AG09319 (cell line): ENCODE results near the gene EPB41L4B.

ENCODE experiments used
- DNase-seq: peaks from one replicate; pipeline ENCODE4 v3.0.0-alpha.2; 2010; ENCODE audit warnings: low read depth; ENCODE audit errors: extremely low read depth
- CTCF ChIP-seq: IDR thresholded peaks from 2 replicates; pipeline ENCODE4 v1.5.1; 2011; ENCODE audit warnings: low read depth, mild to moderate bottlenecking, inconsistent platforms, low read length, moderate library complexity

The EPB41L4B gene

DNA sequence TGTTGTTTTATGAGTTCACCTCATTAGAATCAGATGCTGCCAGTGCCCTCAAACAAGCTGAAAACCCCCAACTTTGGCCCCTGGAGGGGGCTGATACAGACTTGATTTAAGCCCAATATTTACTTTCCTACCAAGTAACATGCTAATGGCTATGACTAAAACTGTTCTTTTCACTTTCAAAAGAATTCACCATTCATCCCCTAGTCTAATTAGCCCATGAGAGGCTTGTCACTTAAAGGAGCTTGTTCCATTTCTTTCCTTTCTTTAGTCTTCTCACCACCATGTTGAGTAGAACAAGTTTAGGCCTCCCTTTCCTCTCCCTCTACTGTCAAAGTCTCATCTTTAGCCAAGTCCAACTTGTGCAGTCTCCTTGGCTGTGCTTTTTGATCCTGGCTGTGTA is 50.4 kb downstream of the EPB41L4B start:
- no peak for TF ChIP-seq CTCF
- no peak for DNase-seq

GRCh38 chr9:109269839-109270238 is 51.0 kb downstream of the EPB41L4B start:
- DNase-seq: no peak
- TF ChIP-seq CTCF: no peak

GRCh38 chr9:109269081-109269480 is 51.8 kb downstream of the EPB41L4B start:
- no peak for TF ChIP-seq CTCF
- no peak for DNase-seq

DNA sequence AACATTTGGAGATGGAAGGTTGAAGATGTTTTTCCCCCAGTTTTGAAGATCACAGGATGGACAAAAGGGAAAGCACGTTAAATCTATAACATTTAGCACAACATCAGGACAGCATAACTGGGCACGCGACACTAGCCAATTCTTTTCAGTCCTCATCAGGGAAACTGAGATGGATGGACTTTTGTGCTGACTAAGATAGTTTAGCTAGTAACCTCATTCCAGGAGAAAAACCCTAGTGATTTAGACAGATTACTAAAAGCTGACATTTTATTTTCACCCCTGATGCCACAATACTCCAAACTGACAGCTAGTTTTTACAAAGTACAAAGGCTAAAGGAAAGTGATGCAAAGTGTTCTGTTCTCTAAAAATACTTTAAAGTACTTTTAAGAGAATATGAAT is 53.3 kb downstream of the EPB41L4B start:
- DNase-seq: no peak
- no peak for TF ChIP-seq CTCF

DNA sequence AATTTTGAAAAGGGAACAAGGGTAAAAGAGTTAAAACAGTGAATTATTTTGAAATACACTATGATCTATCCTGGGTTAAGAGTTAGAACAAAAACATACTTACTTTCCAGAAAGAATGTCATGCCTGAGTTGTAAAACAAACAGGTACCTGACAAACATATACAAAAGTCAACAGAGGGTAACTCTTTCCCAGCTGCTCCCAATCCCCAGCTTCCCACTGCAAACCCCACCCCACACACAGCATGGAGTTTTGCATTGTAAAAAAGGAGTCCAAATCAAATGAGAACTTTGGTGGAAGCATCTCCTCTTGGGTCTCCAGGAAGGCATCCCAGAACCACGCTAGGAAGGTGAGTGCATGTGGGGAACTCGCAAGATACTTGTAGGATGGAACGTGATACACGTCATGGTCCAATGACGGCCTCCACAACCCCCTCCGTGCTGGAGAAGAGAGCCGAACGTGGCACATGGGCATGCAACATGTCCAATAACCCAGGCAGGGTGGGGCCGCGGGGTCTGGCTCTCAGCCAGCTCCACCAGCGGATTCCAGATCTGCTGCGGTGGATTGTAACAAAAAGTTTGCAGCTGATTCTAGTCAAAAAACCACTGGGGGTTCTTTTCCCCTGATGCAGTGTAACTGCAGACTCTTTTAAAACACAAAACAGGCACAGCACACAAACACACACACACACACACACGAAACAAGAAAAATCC is 55.8 kb downstream of the EPB41L4B start:
- no peak for DNase-seq
- TF ChIP-seq CTCF: no peak

DNA sequence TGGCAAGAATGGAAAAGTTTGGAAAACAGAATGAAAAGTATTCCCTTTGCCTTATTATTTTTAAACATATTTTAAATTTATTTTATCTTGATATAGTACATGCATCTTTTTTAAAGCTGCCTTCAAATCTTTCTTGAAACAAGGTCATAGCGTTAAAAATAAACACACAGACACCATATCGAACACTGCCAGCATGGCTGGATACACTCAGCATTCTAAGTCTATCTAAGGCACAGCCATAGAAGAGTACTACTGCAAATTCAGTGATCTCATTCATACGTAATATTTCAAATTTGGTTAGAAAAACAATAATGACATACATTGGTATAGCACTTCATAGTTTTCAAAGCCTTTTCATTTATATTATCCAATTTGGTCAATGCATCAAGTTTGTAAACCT is 57.5 kb downstream of the EPB41L4B start:
- DNase-seq: no peak
- TF ChIP-seq CTCF: no peak

DNA sequence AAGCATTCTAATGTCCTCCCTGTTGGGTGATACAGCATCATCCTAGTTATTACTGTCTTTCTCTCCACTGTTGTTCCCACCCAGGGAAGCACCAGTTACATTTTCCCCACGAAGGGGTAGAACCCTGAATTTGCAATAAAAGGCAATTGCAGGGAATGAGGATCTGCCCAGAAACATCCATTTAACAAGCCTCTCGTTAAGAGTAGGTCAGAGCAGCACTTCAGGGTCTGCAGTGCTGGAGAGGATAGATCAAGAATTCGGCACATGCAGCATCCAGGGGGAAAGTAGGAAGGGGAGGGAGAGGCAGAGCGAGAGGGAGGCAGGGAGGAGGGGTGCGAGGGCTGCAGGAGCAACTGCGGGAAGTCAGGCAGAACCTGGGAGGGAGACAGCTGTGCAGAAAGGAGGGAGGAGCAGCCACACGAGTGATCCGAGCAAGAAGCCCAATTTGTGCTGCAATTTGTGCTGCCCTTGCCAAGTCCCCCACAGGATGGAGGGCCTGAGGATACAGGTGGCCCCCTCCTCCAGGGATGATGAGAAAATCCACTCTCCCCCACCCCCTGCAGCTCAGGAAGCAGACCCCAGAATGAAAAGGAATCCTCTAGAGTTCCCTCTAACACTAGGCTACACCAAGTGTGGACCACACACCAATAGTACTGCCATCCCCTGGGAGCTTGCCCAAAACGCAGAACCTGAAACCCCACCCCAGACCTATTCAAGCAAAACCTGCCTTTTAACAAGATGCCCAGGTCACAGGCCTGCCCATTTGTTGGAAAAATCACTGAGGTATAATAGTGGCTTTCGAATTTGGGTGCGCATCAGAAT is 62.2 kb downstream of the EPB41L4B start:
- no peak for TF ChIP-seq CTCF
- DNase-seq: no peak
